UCSD-AML1 (cell line): Measurements from ENCODE around the gene FGFR2.
"Not testable (repeated sequence)": the region's sequence is repeated elsewhere in the genome, so short reads cannot be mapped to it uniquely, and the experiment has no call there.

ENCODE experiments used
- DNase-seq: peaks from one replicate; lab custom pipeline; 2025; ENCODE audit not compliant: unreplicated experiment; lab: John Stamatoyannopoulos, UW

The FGFR2 gene

GRCh38 chr10:121526135-121526790, 72.0 kb downstream of the FGFR2 start:
- no peak for DNase-seq

- DNase-seq: no peak
Measured at GRCh38 chr10:121525251-121526134, 72.8 kb downstream of the FGFR2 start.

- no peak for DNase-seq
Measured at GRCh38 chr10:121524157-121524817, 74.0 kb downstream of the FGFR2 start.

- no peak for DNase-seq
Measured at GRCh38 chr10:121522831-121523230, 75.4 kb downstream of the FGFR2 start.

- no peak for DNase-seq
Measured at GRCh38 chr10:121521794-121522556, 76.3 kb downstream of the FGFR2 start.

GRCh38 chr10:121520526-121520925, 77.7 kb downstream of the FGFR2 start:
- not testable (repeated sequence) for DNase-seq

GRCh38 chr10:121519901-121520493, 78.2 kb downstream of the FGFR2 start:
- no peak for DNase-seq

GRCh38 chr10:121519411-121519810, 78.8 kb downstream of the FGFR2 start:
- no peak for DNase-seq

GRCh38 chr10:121518333-121518732, 79.9 kb downstream of the FGFR2 start:
- no peak for DNase-seq

- DNase-seq: no peak
Measured at GRCh38 chr10:121516093-121516865, 82.0 kb downstream of the FGFR2 start.

GRCh38 chr10:121514141-121514865, 83.9 kb downstream of the FGFR2 start:
- DNase-seq: no peak

- DNase-seq: no peak
Measured at GRCh38 chr10:121511943-121512342, 86.3 kb downstream of the FGFR2 start.

- DNase-seq: no peak
Measured at GRCh38 chr10:121511460-121511859, 86.8 kb downstream of the FGFR2 start.

GRCh38 chr10:121510201-121510771, 88.0 kb downstream of the FGFR2 start:
- no peak for DNase-seq

- no peak for DNase-seq
Measured at GRCh38 chr10:121509796-121510195, 88.4 kb downstream of the FGFR2 start.

GRCh38 chr10:121509112-121509511, 89.1 kb downstream of the FGFR2 start:
- DNase-seq: no peak

GRCh38 chr10:121503587-121504051, 94.6 kb downstream of the FGFR2 start:
- DNase-seq: no peak

GRCh38 chr10:121501796-121502195, 96.4 kb downstream of the FGFR2 start:
- DNase-seq: no peak
